ENCODE measurements around the gene C1QTNF5.

C1QTNF5 gene

GRCh38 chr11:119373059-119373920 lies 32.6 kb upstream of the C1QTNF5 start:
- no peak for DNase-seq

- DNase-seq: no peak
These were observed 31.8 kb upstream of the C1QTNF5 start for GRCh38 chr11:119372260-119373058.

- no peak for DNase-seq
These were observed 31.1 kb upstream of the C1QTNF5 start for GRCh38 chr11:119371778-119372182.

GRCh38 chr11:119371067-119371601 lies 30.5 kb upstream of the C1QTNF5 start:
- DNase-seq: no peak

- no peak for DNase-seq
These were observed 29.9 kb upstream of the C1QTNF5 start for GRCh38 chr11:119370486-119371046.

GRCh38 chr11:119369132-119369925 lies 28.6 kb upstream of the C1QTNF5 start:
- no peak for DNase-seq

- DNase-seq: no peak
These were observed 27.7 kb upstream of the C1QTNF5 start for GRCh38 chr11:119368121-119369034.

GRCh38 chr11:119367661-119368120 lies 27.0 kb upstream of the C1QTNF5 start:
- DNase-seq: no peak

- DNase-seq: no peak
These were observed 26.3 kb upstream of the C1QTNF5 start for GRCh38 chr11:119366690-119367620.

GRCh38 chr11:119365071-119365591 lies 24.4 kb upstream of the C1QTNF5 start:
- no peak for DNase-seq

GRCh38 chr11:119363851-119364590 lies 23.3 kb upstream of the C1QTNF5 start:
- DNase-seq: peak; percentile 60

- no peak for DNase-seq
These were observed 22.6 kb upstream of the C1QTNF5 start for GRCh38 chr11:119363081-119363850.

- no peak for DNase-seq
These were observed 22.0 kb upstream of the C1QTNF5 start for GRCh38 chr11:119362741-119363080.

- DNase-seq: no peak
These were observed 21.4 kb upstream of the C1QTNF5 start for GRCh38 chr11:119361941-119362725.

- peak; percentile 41 for DNase-seq
These were observed 20.5 kb upstream of the C1QTNF5 start for GRCh38 chr11:119361056-119361787.

- no peak for DNase-seq
These were observed 18.9 kb upstream of the C1QTNF5 start for GRCh38 chr11:119359365-119360214.
